DOHH2 (cell line): Measurements from ENCODE around the gene ITGAV.

Experiments
- H3F3A ChIP-seq: fragments of 200-600 bp; sonication (generic), shearing (Covaris generic); 2 replicates; pipeline ENCODE4 v1.6.0; 2016; ENCODE audit warnings: antibody characterized with exemption, mild to moderate bottlenecking; ENCODE audit not compliant: control insufficient read depth, insufficient read depth
- H3K27ac ChIP-seq: fragments of 200-600 bp; sonication (generic); 2 replicates; pipeline ENCODE4 v1.5.1; 2014; ENCODE audit warnings: low read depth, mild to moderate bottlenecking, low read length, moderate library complexity
- H3K27me3 ChIP-seq: fragments of 200-600 bp; sonication (generic); 2 replicates; pipeline ENCODE4 v1.6.1; 2014; ENCODE audit warnings: mild to moderate bottlenecking, low read length, mixed read lengths; ENCODE audit not compliant: control insufficient read depth
- H3K36me3 ChIP-seq: fragments of 200-600 bp; sonication (generic); 2 replicates; pipeline ENCODE4 v1.6.1; 2014; ENCODE audit warnings: mild to moderate bottlenecking, low read length, moderate library complexity, mixed read lengths; ENCODE audit not compliant: control insufficient read depth
- H3K4me1 ChIP-seq: fragments of 200-600 bp; sonication (generic); 2 replicates; pipeline ENCODE4 v1.6.1; 2014; ENCODE audit warnings: mild to moderate bottlenecking, low read length, mixed read lengths; ENCODE audit not compliant: control insufficient read depth
- H3K4me2 ChIP-seq: fragments of 200-600 bp; sonication (generic); 2 replicates; pipeline ENCODE4 v1.6.0; 2014; ENCODE audit warnings: mild to moderate bottlenecking, low read length, moderate library complexity
- H3K4me3 ChIP-seq: fragments of 200-600 bp; sonication (generic); 2 replicates; pipeline ENCODE4 v1.5.1; 2014; ENCODE audit warnings: mild to moderate bottlenecking, low read length, mixed read lengths
- H3K79me2 ChIP-seq: fragments of 200-600 bp; sonication (generic); 2 replicates; pipeline ENCODE4 v1.6.1; 2014; ENCODE audit warnings: mild to moderate bottlenecking, low read length, mixed read lengths; ENCODE audit not compliant: control insufficient read depth
- H3K9me2 ChIP-seq: fragments of 200-600 bp; sonication (generic); replicated peaks from 2 replicates; pipeline ENCODE4 v1.6.1; 2014; ENCODE audit warnings: mild to moderate bottlenecking, low read length, mixed read lengths; ENCODE audit not compliant: control insufficient read depth
- H3K9me3 ChIP-seq: fragments of 200-600 bp; sonication (generic); 2 replicates; pipeline ENCODE4 v1.6.1; 2014; ENCODE audit warnings: antibody characterized with exemption, low read length, mixed read lengths; ENCODE audit not compliant: control insufficient read depth, insufficient read depth
- H4K20me1 ChIP-seq: fragments of 200-600 bp; sonication (generic); 2 replicates; pipeline ENCODE4 v1.6.0; 2014; ENCODE audit warnings: low read depth, mild to moderate bottlenecking, antibody characterized with exemption, low read length, moderate library complexity; ENCODE audit not compliant: control insufficient read depth, insufficient read depth
- EZH2phosphoT487 ChIP-seq: fragments of 200-600 bp; sonication (generic); IDR thresholded peaks from 2 replicates; pipeline ENCODE4 v1.6.1; 2017; ENCODE audit warnings: borderline replicate concordance, mild to moderate bottlenecking, antibody characterized with exemption, low read length, moderate library complexity, mixed read lengths
- TF ChIP-seq, protein P1 (sequence below): fragments of 200-600 bp; sonication (generic); IDR thresholded peaks from one replicate; pipeline ENCODE4 v1.5.1; 2014; ENCODE audit warnings: antibody characterized with exemption, mild to moderate bottlenecking, low read depth, low read length; ENCODE audit not compliant: poor library complexity, severe bottlenecking

Gene ITGAV

DNA sequence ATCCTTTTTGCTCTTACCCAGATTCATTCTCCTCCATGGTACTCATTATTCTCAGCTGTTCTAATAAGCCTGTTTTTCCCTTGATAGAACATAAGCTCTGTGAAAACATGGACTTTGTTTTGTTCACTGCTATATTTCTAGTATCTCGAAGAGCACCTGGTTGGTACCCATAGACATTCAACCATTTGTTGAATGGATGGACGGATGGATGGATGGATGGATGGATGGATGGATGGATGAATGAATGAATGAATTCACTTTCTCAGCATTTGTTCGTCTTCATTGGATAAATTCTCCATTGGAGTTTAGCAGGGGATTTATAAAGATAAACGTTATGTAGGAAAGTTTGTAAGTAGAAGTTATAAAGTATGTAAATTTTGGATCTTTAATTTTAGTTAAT is 106.9 kb downstream of the ITGAV start:
- TF ChIP-seq, protein P1, sequence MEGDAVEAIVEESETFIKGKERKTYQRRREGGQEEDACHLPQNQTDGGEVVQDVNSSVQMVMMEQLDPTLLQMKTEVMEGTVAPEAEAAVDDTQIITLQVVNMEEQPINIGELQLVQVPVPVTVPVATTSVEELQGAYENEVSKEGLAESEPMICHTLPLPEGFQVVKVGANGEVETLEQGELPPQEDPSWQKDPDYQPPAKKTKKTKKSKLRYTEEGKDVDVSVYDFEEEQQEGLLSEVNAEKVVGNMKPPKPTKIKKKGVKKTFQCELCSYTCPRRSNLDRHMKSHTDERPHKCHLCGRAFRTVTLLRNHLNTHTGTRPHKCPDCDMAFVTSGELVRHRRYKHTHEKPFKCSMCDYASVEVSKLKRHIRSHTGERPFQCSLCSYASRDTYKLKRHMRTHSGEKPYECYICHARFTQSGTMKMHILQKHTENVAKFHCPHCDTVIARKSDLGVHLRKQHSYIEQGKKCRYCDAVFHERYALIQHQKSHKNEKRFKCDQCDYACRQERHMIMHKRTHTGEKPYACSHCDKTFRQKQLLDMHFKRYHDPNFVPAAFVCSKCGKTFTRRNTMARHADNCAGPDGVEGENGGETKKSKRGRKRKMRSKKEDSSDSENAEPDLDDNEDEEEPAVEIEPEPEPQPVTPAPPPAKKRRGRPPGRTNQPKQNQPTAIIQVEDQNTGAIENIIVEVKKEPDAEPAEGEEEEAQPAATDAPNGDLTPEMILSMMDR = no peak
- TF ChIP-seq EZH2phosphoT487 = no peak
- no peaks in the 10 kb centered on the region for H3K9me3 ChIP-seq
- peaks cover 16% of the 10 kb centered on the region for H3K4me1 ChIP-seq

DNA sequence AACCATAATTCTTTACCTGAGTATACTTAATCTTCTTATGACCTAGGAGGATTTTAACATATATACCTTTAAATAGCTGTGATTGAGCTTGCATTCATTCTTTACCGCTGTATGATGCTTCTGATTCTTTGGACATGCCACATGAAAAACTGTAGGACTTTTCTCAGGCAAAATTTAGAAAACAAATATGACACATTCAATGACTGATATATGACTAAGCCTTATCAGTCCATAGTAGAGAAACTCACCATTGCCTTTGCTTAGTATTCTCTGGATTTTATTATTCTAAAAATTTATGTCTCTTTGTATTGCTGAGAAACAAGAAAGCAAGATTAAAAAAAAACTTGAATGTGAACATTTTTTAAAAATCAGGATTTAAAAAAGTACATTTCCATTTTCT is 107.7 kb downstream of the ITGAV start:
- H3K27me3 ChIP-seq = no peaks in the 10 kb centered on the region
- H3K4me1 ChIP-seq = peaks cover 16% of the 10 kb centered on the region
- H3K4me2 ChIP-seq = no peak overlapping the region
- H3K9me3 ChIP-seq = no peaks in the 10 kb centered on the region
- no peaks in the 10 kb centered on the region for H3K36me3 ChIP-seq
- TF ChIP-seq, protein P1 = no peak
- TF ChIP-seq EZH2phosphoT487 = no peak
- no peaks in the 10 kb centered on the region for H4K20me1 ChIP-seq
- H3F3A ChIP-seq = no peaks in the 10 kb centered on the region
- H3K4me3 ChIP-seq = no peak overlapping the region
- H3K27ac ChIP-seq = no peak overlapping the region
- no peaks in the 10 kb centered on the region for H3K9me2 ChIP-seq
- H3K79me2 ChIP-seq = peaks cover 13% of the 10 kb centered on the region

More for the DNA sequence above, 106.9 kb downstream of the ITGAV start:
- H3K27me3 ChIP-seq = no peaks in the 10 kb centered on the region
- no peak overlapping the region for H3K4me2 ChIP-seq
- no peaks in the 10 kb centered on the region for H4K20me1 ChIP-seq
- H3K9me2 ChIP-seq = no peaks in the 10 kb centered on the region
- H3K27ac ChIP-seq = no peak overlapping the region
- H3F3A ChIP-seq = no peaks in the 10 kb centered on the region
- H3K36me3 ChIP-seq = no peaks in the 10 kb centered on the region
- H3K79me2 ChIP-seq = peaks cover 13% of the 10 kb centered on the region
- no peak overlapping the region for H3K4me3 ChIP-seq

DNA sequence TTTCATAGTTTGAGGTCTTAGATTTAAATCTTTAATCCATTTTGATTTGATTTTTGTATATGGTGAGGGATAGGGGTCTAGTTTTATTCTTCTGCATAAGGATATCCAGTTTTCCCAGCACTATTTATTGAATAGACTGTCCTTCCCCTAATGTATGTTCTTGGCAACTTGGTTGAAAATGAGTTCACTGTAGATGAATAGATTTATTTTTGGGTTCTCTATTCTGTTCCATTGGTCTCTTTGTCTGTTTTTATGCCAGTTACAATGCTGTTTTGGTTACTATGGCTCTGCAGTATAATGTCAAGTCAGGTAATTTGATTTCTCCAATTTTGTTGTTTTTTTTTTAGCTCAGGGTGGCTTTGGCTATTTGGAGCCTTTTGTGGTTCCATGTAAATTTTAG is 109.9 kb downstream of the ITGAV start:
- no peaks in the 10 kb centered on the region for H3F3A ChIP-seq
- no peaks in the 10 kb centered on the region for H4K20me1 ChIP-seq
- peaks cover 9% of the 10 kb centered on the region for H3K4me1 ChIP-seq
- no peak overlapping the region for H3K4me2 ChIP-seq
- no peaks in the 10 kb centered on the region for H3K9me3 ChIP-seq
- H3K79me2 ChIP-seq = peaks cover 13% of the 10 kb centered on the region
- H3K9me2 ChIP-seq = no peaks in the 10 kb centered on the region
- no peak overlapping the region for H3K4me3 ChIP-seq
- TF ChIP-seq EZH2phosphoT487 = no peak
- TF ChIP-seq, protein P1 = no peak
- H3K27ac ChIP-seq = no peak overlapping the region
- H3K36me3 ChIP-seq = no peaks in the 10 kb centered on the region
- H3K27me3 ChIP-seq = no peaks in the 10 kb centered on the region

DNA sequence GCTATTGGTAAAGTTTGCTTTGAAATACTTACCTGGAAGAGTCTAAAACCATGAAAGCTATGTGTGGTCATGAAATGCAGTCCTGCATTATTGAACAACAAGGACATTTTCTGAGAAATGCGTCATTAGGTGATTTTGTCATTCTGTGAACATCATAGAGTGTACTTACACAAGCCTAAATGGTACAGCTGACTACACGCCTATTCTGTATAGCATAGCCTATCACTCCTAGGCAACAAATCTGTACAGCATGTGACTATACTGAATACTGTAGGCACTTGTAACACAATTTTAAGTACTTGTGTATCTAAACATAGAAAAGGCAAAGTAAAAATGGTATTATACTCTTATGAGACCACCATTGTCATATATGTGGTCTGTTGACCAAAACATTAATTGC is 112.2 kb downstream of the ITGAV start:
- Histone ChIP-seq H3K36me3 (no peaks in the 10 kb centered on the region), H3K27me3 (no peaks in the 10 kb centered on the region), H4K20me1 (no peaks in the 10 kb centered on the region), H3K27ac (no peak overlapping the region), H3K79me2 (peaks cover 6% of the 10 kb centered on the region), H3K9me2 (no peaks in the 10 kb centered on the region), H3F3A (no peaks in the 10 kb centered on the region), H3K4me1 (no peaks in the 10 kb centered on the region), H3K4me2 (no peak overlapping the region), H3K4me3 (no peak overlapping the region), H3K9me3 (no peaks in the 10 kb centered on the region)
- no peak for TF ChIP-seq EZH2phosphoT487
- TF ChIP-seq, protein P1 = no peak
